IPS-15b (cell line): ENCODE results near the gene KCNC4.

Experiments used
- H3K27me3 ChIP-seq: one replicate; pipeline ENCODE4 v1.6.1; 2013; ENCODE audit warnings: low read length; ENCODE audit not compliant: control insufficient read depth, insufficient read depth
- H3K36me3 ChIP-seq: one replicate; pipeline ENCODE4 v1.6.1; 2013; ENCODE audit warnings: low read length; ENCODE audit not compliant: control insufficient read depth, insufficient read depth
- H3K4me1 ChIP-seq: one replicate; pipeline ENCODE4 v1.6.1; 2013; ENCODE audit warnings: mild to moderate bottlenecking, low read length; ENCODE audit not compliant: control insufficient read depth, insufficient read depth
- H3K4me3 ChIP-seq: one replicate; pipeline ENCODE4 v1.5.1; 2013; ENCODE audit warnings: low read depth, low read length
- H3K9ac ChIP-seq: one replicate; pipeline ENCODE4 v1.6.1; 2013; ENCODE audit warnings: low read depth, mild to moderate bottlenecking, low read length
- H3K9me3 ChIP-seq: one replicate; pipeline ENCODE4 v1.6.1; 2013; ENCODE audit warnings: mild to moderate bottlenecking, low read length; ENCODE audit not compliant: control insufficient read depth, insufficient read depth

KCNC4 gene

GRCh38 chr1:110209715-110210603 lies at the start of gene KCNC4:
Gene KCNC4 (plus strand): TSS chr1:110210314. CDS start chr1:110211500, 1,186 bp downstream.
- H3K4me3 ChIP-seq, result peak within 1 kb of the TSS; percentile 89
- H3K4me1 ChIP-seq, result peaks cover 12% of the 10 kb centered on the region
- H3K36me3 ChIP-seq, result no peaks in the 10 kb centered on the region
- H3K9ac ChIP-seq, result peak within 1 kb of the TSS; percentile 76
- H3K27me3 ChIP-seq, result peaks cover 21% of the 10 kb centered on the region
- H3K9me3 ChIP-seq, result no peaks in the 10 kb centered on the region

- no peak overlapping the region for H3K4me3 ChIP-seq
- peaks cover 6% of the 10 kb centered on the region for H3K27me3 ChIP-seq
- no peaks in the 10 kb centered on the region for H3K4me1 ChIP-seq
- no peaks in the 10 kb centered on the region for H3K36me3 ChIP-seq
- no peak overlapping the region for H3K9ac ChIP-seq
- no peaks in the 10 kb centered on the region for H3K9me3 ChIP-seq
Measured at GRCh38 chr1:110160538-110161100, 49.5 kb upstream of the KCNC4 start.

- no peak overlapping the region for H3K4me3 ChIP-seq
- no peak overlapping the region for H3K9ac ChIP-seq
- H3K9me3 ChIP-seq, result no peaks in the 10 kb centered on the region
- H3K4me1 ChIP-seq, result no peaks in the 10 kb centered on the region
- no peaks in the 10 kb centered on the region for H3K36me3 ChIP-seq
- peaks cover 4% of the 10 kb centered on the region for H3K27me3 ChIP-seq
Measured at GRCh38 chr1:110161165-110161564, 48.9 kb upstream of the KCNC4 start.

- Histone ChIP-seq H3K4me1 (no peaks in the 10 kb centered on the region), H3K4me3 (no peak overlapping the region), H3K36me3 (no peaks in the 10 kb centered on the region), H3K9ac (no peak overlapping the region), H3K27me3 (peaks cover 2% of the 10 kb centered on the region), H3K9me3 (no peaks in the 10 kb centered on the region)
Measured at GRCh38 chr1:110161849-110162248, 48.3 kb upstream of the KCNC4 start.

- Histone ChIP-seq H3K36me3 (no peaks in the 10 kb centered on the region), H3K27me3 (no peaks in the 10 kb centered on the region), H3K4me3 (no peak overlapping the region)
Measured at GRCh38 chr1:110163591-110163990, 46.5 kb upstream of the KCNC4 start.

GRCh38 chr1:110164725-110165350 lies 45.3 kb upstream of the KCNC4 start:
- Histone ChIP-seq H3K27me3 (no peaks in the 10 kb centered on the region), H3K36me3 (no peaks in the 10 kb centered on the region), H3K9ac (no peak overlapping the region), H3K4me1 (no peaks in the 10 kb centered on the region), H3K9me3 (no peaks in the 10 kb centered on the region), H3K4me3 (no peak overlapping the region)

More at GRCh38 chr1:110163591-110163990, 46.5 kb upstream of the KCNC4 start:
- Histone ChIP-seq H3K9me3 (no peaks in the 10 kb centered on the region), H3K9ac (no peak overlapping the region), H3K4me1 (no peaks in the 10 kb centered on the region)

GRCh38 chr1:110165761-110166231 lies 44.3 kb upstream of the KCNC4 start:
- H3K9me3 ChIP-seq, result no peaks in the 10 kb centered on the region
- H3K4me3 ChIP-seq, result no peak overlapping the region
- H3K27me3 ChIP-seq, result no peaks in the 10 kb centered on the region

GRCh38 chr1:110166861-110167260 lies 43.3 kb upstream of the KCNC4 start:
- H3K9ac ChIP-seq, result no peak overlapping the region
- H3K4me1 ChIP-seq, result no peaks in the 10 kb centered on the region
- no peaks in the 10 kb centered on the region for H3K9me3 ChIP-seq
- no peak overlapping the region for H3K4me3 ChIP-seq
- H3K27me3 ChIP-seq, result no peaks in the 10 kb centered on the region
- no peaks in the 10 kb centered on the region for H3K36me3 ChIP-seq

More at GRCh38 chr1:110165761-110166231, 44.3 kb upstream of the KCNC4 start:
- no peaks in the 10 kb centered on the region for H3K36me3 ChIP-seq
- no peak overlapping the region for H3K9ac ChIP-seq
- H3K4me1 ChIP-seq, result no peaks in the 10 kb centered on the region

- Histone ChIP-seq H3K36me3 (no peaks in the 10 kb centered on the region), H3K4me3 (no peak overlapping the region), H3K9me3 (no peaks in the 10 kb centered on the region), H3K4me1 (no peaks in the 10 kb centered on the region), H3K9ac (no peak overlapping the region), H3K27me3 (no peaks in the 10 kb centered on the region)
Measured at GRCh38 chr1:110170766-110171733, 39.1 kb upstream of the KCNC4 start.

GRCh38 chr1:110172001-110172400 lies 38.1 kb upstream of the KCNC4 start:
- no peaks in the 10 kb centered on the region for H3K36me3 ChIP-seq
- H3K9ac ChIP-seq, result no peak overlapping the region
- H3K9me3 ChIP-seq, result no peaks in the 10 kb centered on the region
- H3K27me3 ChIP-seq, result no peaks in the 10 kb centered on the region
- no peak overlapping the region for H3K4me3 ChIP-seq
- no peaks in the 10 kb centered on the region for H3K4me1 ChIP-seq
